Stomach (tissue), 9 donors: Measurements from ENCODE around the gene ADCK2. TPM values are rescaled to one million over a fixed set of nuclear protein-coding genes. Genes with fewer than 3 reads are reported as not detected.

Source experiments
- DNase-seq, 2 donors: peaks; one replicate each; pipeline versions ENCODE4 v3.0.0 to v3.0.0-alpha.2; 2013 to 2019
- H3K27ac ChIP-seq, 5 donors: fragments of 200-600 bp in 4 of 5; sonication (generic) in 4 of 5; one replicate each; pipeline ENCODE4 v1.5.1; 2013 to 2019; ENCODE audit warnings: mild to moderate bottlenecking in 1 of 5, moderate library complexity in 1 of 5
- H3K27me3 ChIP-seq, 3 donors: fragments of 200-600 bp; sonication (generic); one replicate each; pipeline ENCODE4 v1.5.1; 2017 to 2019; ENCODE audit warnings: mixed run types in 1 of 3
- H3K36me3 ChIP-seq, 4 donors: fragments of 200-600 bp; sonication (generic); 1 replicate in 3 of 4; 2 replicates in 1 of 4; pipeline ENCODE4 v1.5.1; 2016 to 2019
- H3K4me1 ChIP-seq, 4 donors: fragments of 200-600 bp; sonication (generic); one replicate each; pipeline ENCODE4 v1.5.1; 2016 to 2019
- H3K4me3 ChIP-seq, 4 donors: fragments of 200-600 bp; sonication (generic) in 3 of 4; one replicate each; pipeline ENCODE4 v1.5.1; 2016 to 2019; ENCODE audit warnings: mild to moderate bottlenecking in 1 of 4
- H3K9me3 ChIP-seq, 4 donors: fragments of 200-600 bp; sonication (generic); one replicate each; pipeline ENCODE4 v1.5.1; 2016 to 2019
- CTCF ChIP-seq, 7 experiments: fragments of 450-650 bp in 4 of 7; fragments of 200-600 bp in 3 of 7; sonication (generic) in 3 of 7; IDR thresholded peaks; one replicate each; pipeline ENCODE4 v1.5.1; 2016 to 2019; ENCODE audit warnings: antibody characterized with exemption in 7 of 7, control low read depth in 2 of 7, mild to moderate bottlenecking in 1 of 7
- EP300 ChIP-seq: sonication (generic); formaldehyde crosslinking; IDR thresholded peaks from one replicate; pipeline ENCODE4 v1.6.1; 2017; ENCODE audit warnings: antibody characterized with exemption
- POLR2A ChIP-seq, 4 donors: fragments of 450-650 bp; IDR thresholded peaks; one replicate each; pipeline ENCODE4 v1.6.1; 2016; ENCODE audit warnings: antibody characterized with exemption in 4 of 4, control low read depth in 2 of 4, mild to moderate bottlenecking in 1 of 4, moderate library complexity in 1 of 4
- POLR2AphosphoS5 ChIP-seq, 3 donors: sonication (generic); formaldehyde crosslinking; IDR thresholded peaks; one replicate each; pipeline ENCODE4 v1.6.1; 2016; ENCODE audit warnings: antibody characterized with exemption in 3 of 3
- WGBS, 5 donors: extraction: QIAGEN DNeasy Blood & Tissue Kit in 3 of 5; methylation state at CpG; one replicate each; pipeline versions ENCODE4 v1.1.5 to v1.1.7; 2013 to 2018; 5-methylcytosine and 5-hydroxymethylcytosine counted together
- intact Hi-C: fragments of 100-400 bp; cut with DNase I; formaldehyde crosslinking; loops from one replicate; pipeline ENCODE4 v1.15.1; 2023; ENCODE audit warnings: low total_unique reads
- polyA plus RNA-seq, 3 donors: library from polyadenylated mRNA; stranded (reverse); fragments of 200-250 nt; gene quantifications; one replicate each; pipeline ENCODE4 v1.2.3, GENCODE V29; 2013
- total RNA-seq, 5 donors: library from RNA; depleted of rRNA; stranded (reverse); fragments of >200 nt; gene quantifications; one replicate each; pipeline versions ENCODE4 v1.1.0 to v1.2.3, GENCODE V29; 2014 to 2016
- donor health status: healthy with polysubstance abuse.
- donor health status: Bipolar disorder and iron deficiency.
- donor health status: healthy.

ADCK2 gene
- total and polyA plus RNA-seq, 8 donors = 2.7 to 62.3 (median 20.7) TPM

GRCh38 chr7:140645166-140645900 is 27.4 kb upstream of the ADCK2 start:
- Histone ChIP-seq H3K27me3 (peaks cover 0 to 38% (median 13%) of the 10 kb centered on the region in 3 donors), H3K4me3 (no peak overlapping the region), H3K9me3 (no peaks in the 10 kb centered on the region), H3K4me1 (peaks cover 0 to 15% (median 7%) of the 10 kb centered on the region in 4 donors), H3K36me3 (no peaks in the 10 kb centered on the region), H3K27ac (no peak overlapping the region)
- 61 to 89% (median 82%) methylated on average over 8 of the region's 8 CpGs for WGBS, 5 donors
- TF ChIP-seq POLR2AphosphoS5 (IDR thresholded peaks at IDR 0.05) (no peak), CTCF (IDR thresholded peaks at IDR 0.05) (no peak), POLR2A (IDR thresholded peaks at IDR 0.05) (no peak), EP300 (no peak)
- intact Hi-C loops = no loop called here
- DNase-seq = no peak

- H3K4me3 ChIP-seq = no peak overlapping the region
- no peaks in the 10 kb centered on the region for H3K36me3 ChIP-seq
- WGBS, 5 donors = 30 to 39% (median 34%) methylated on average over 8 of the region's 8 CpGs
- H3K9me3 ChIP-seq = no peaks in the 10 kb centered on the region
- H3K27me3 ChIP-seq = peaks cover 0 to 21% (median 0%) of the 10 kb centered on the region in 3 donors
- TF ChIP-seq POLR2A (IDR thresholded peaks at IDR 0.05) (no peak), EP300 (no peak), CTCF (IDR thresholded peaks at IDR 0.05) (peak in 3 of 7 experiments; percentile 14 to 26 (median 26)), POLR2AphosphoS5 (IDR thresholded peaks at IDR 0.05) (no peak)
- peaks cover 0 to 11% (median 4%) of the 10 kb centered on the region in 4 donors for H3K4me1 ChIP-seq
- intact Hi-C loops = no loop called here
- H3K27ac ChIP-seq = no peak overlapping the region
- peak in 1 of 2 donors; percentile 75 for DNase-seq
Observed at GRCh38 chr7:140646931-140647647, 25.7 kb upstream of the ADCK2 start.

- Histone ChIP-seq H3K36me3 (no peaks in the 10 kb centered on the region), H3K27ac (no peak overlapping the region), H3K4me1 (peaks cover 0 to 19% (median 8%) of the 10 kb centered on the region in 4 donors), H3K9me3 (no peaks in the 10 kb centered on the region), H3K27me3 (no peaks in the 10 kb centered on the region), H3K4me3 (no peak overlapping the region)
- WGBS, 5 donors = 67 to 81% (median 74%) methylated on average over 6 of the region's 6 CpGs
- intact Hi-C loops = loop anchor here (5.0 kb wide), 1 partner anchor 132 kb away; no protein-coding TSS in a partner anchor
- DNase-seq = no peak
- TF ChIP-seq POLR2AphosphoS5 (IDR thresholded peaks at IDR 0.05) = no peak
- TF ChIP-seq POLR2A (IDR thresholded peaks at IDR 0.05) = no peak
- no peak for TF ChIP-seq CTCF (IDR thresholded peaks at IDR 0.05)
- no peak for TF ChIP-seq EP300
Observed at GRCh38 chr7:140649556-140650205, 23.1 kb upstream of the ADCK2 start.

GRCh38 chr7:140650367-140650766 is 22.4 kb upstream of the ADCK2 start:
- no peak overlapping the region for H3K4me3 ChIP-seq
- 87 to 90% (median 88%) methylated on average over 12 of the region's 12 CpGs for WGBS, 5 donors
- intact Hi-C loops = loop anchor here (5.0 kb wide), 1 partner anchor 133 kb away; no protein-coding TSS in a partner anchor

More at GRCh38 chr7:140650367-140650766, 22.4 kb upstream of the ADCK2 start:
- no peak overlapping the region for H3K27ac ChIP-seq
- H3K4me1 ChIP-seq = peaks cover 0 to 19% (median 8%) of the 10 kb centered on the region in 4 donors
- no peaks in the 10 kb centered on the region for H3K36me3 ChIP-seq
- DNase-seq = no peak
- no peaks in the 10 kb centered on the region for H3K27me3 ChIP-seq
- no peak for TF ChIP-seq POLR2AphosphoS5 (IDR thresholded peaks at IDR 0.05)
- TF ChIP-seq POLR2A (IDR thresholded peaks at IDR 0.05) = no peak
- TF ChIP-seq CTCF (IDR thresholded peaks at IDR 0.05) = no peak
- TF ChIP-seq EP300 = no peak
- H3K9me3 ChIP-seq = no peaks in the 10 kb centered on the region
